A673 (cell line): ENCODE measurements around the gene LRCOL1. TPM values are rescaled to one million over a fixed set of nuclear protein-coding genes. Genes with fewer than 3 reads are reported as not detected.

Experiments used
- BruUV-seq: library from RNA; stranded (reverse); fragments of 400-500 nt; replicated peaks from 2 replicates; lab custom pipeline; 2021; lab: Mats Ljungman, UMichigan
- CTCF ChIA-PET: fragments of 300-600 bp; sonication (Branson Sonifier 250); formaldehyde crosslinking; loops from one replicate; lab custom pipeline; 2022; ENCODE audit warnings: antibody characterized with exemption; lab: Charles Lee
- POLR2A ChIA-PET: fragments of 300-600 bp; sonication (Branson Sonifier 250); formaldehyde crosslinking; loops from one replicate; lab custom pipeline; 2022; ENCODE audit warnings: antibody characterized with exemption; ENCODE audit not compliant: low non-redundant PET; lab: Charles Lee
- DNase-seq: peaks from one replicate; pipeline ENCODE4 v3.0.0-alpha.2; 2015; ENCODE audit warnings: low spot score
- H3K27ac ChIP-seq: fragments of 200-600 bp; sonication (generic); 2 replicates; pipeline ENCODE4 v1.5.1; 2016; ENCODE audit warnings: mixed run types, low read depth, mild to moderate bottlenecking, mixed read lengths, antibody characterized with exemption, low read length; ENCODE audit not compliant: poor library complexity, severe bottlenecking
- H3K27me3 ChIP-seq: fragments of 200-600 bp; sonication (generic); replicated peaks from 2 replicates; pipeline ENCODE4 v1.6.1; 2017; ENCODE audit warnings: mixed run types, low read depth, mild to moderate bottlenecking, mixed read lengths, antibody characterized with exemption, low read length; ENCODE audit not compliant: insufficient read depth, poor library complexity
- H3K36me3 ChIP-seq: fragments of 200-600 bp; sonication (generic); 2 replicates; pipeline ENCODE4 v1.6.1; 2016; ENCODE audit warnings: mixed run types, mild to moderate bottlenecking, mixed read lengths, antibody characterized with exemption, low read length; ENCODE audit not compliant: insufficient read depth, poor library complexity, severe bottlenecking
- H3K4me1 ChIP-seq: fragments of 200-600 bp; sonication (generic); 2 replicates; pipeline ENCODE4 v1.6.1; 2017; ENCODE audit warnings: mixed run types, mild to moderate bottlenecking, mixed read lengths, antibody characterized with exemption, low read length; ENCODE audit not compliant: insufficient read depth, poor library complexity, severe bottlenecking
- H3K4me3 ChIP-seq: fragments of 200-600 bp; sonication (generic); 2 replicates; pipeline ENCODE4 v1.5.1; 2016; ENCODE audit warnings: low read depth, mixed run types, mild to moderate bottlenecking, mixed read lengths, low read length; ENCODE audit not compliant: poor library complexity, severe bottlenecking
- H3K9me3 ChIP-seq: fragments of 200-600 bp; sonication (generic); 2 replicates; pipeline ENCODE4 v1.6.1; 2016; ENCODE audit warnings: mixed run types, low read depth, mild to moderate bottlenecking, mixed read lengths, antibody characterized with exemption, low read length; ENCODE audit not compliant: poor library complexity, severe bottlenecking
- EZH2 ChIP-seq: fragments of 200-600 bp; sonication (generic); IDR thresholded peaks from 2 replicates; pipeline ENCODE4 v1.6.1; 2017; ENCODE audit warnings: borderline replicate concordance, low read depth, mild to moderate bottlenecking, mixed read lengths, antibody characterized with exemption, low read length; ENCODE audit not compliant: poor library complexity, severe bottlenecking
- intact Hi-C: fragments of 100-400 bp; cut with micrococcal nuclease; formaldehyde crosslinking; loops from one replicate; pipeline ENCODE4 v1.10.0; 2022; ENCODE audit not compliant: unreplicated experiment
- total RNA-seq: library from RNA; stranded (reverse); gene quantifications from 2 replicates; pipeline ENCODE4 v1.2.3, GENCODE V29; 2021
- TF ChIP-seq, protein P1 (sequence below): fragments of 300-800, 200-600 bp; sonication (generic); conservative IDR thresholded peaks from 2 replicates; pipeline ENCODE4 v1.5.1; 2017; ENCODE audit warnings: low read depth, mild to moderate bottlenecking, antibody characterized with exemption, low read length, moderate library complexity, mixed read lengths

The LRCOL1 gene
- total RNA-seq, 1 experiment from 2014 or later = not detected

GRCh38 chr12:132606466-132606865 lies 3.9 kb downstream of the LRCOL1 start:
- peak; percentile 49 for DNase-seq
- intact Hi-C loops = no loop called here

DNA sequence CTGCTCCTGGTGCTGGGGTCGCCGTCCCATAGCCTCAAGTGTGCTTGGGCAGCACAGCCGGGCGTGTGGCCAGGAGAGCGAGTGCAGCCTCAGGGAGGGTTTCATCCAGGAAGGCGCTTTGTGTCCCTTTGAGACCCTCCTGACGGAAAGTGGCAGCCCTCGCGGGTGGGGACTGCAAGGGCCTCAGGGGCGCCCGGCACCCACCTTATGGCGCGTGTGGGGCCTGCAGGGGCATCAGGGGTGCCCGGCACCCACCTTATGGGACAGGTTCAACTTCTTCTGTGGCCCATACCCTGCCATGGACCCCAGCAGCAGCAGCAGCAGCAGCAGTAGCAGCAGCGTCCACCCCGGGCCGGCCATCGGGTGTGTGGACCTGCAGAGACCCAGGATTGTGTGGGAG lies 4.5 kb downstream of the LRCOL1 start:
- no TSS peak for BruUV-seq
- no peak for TF ChIP-seq EZH2
- TF ChIP-seq, protein P1, sequence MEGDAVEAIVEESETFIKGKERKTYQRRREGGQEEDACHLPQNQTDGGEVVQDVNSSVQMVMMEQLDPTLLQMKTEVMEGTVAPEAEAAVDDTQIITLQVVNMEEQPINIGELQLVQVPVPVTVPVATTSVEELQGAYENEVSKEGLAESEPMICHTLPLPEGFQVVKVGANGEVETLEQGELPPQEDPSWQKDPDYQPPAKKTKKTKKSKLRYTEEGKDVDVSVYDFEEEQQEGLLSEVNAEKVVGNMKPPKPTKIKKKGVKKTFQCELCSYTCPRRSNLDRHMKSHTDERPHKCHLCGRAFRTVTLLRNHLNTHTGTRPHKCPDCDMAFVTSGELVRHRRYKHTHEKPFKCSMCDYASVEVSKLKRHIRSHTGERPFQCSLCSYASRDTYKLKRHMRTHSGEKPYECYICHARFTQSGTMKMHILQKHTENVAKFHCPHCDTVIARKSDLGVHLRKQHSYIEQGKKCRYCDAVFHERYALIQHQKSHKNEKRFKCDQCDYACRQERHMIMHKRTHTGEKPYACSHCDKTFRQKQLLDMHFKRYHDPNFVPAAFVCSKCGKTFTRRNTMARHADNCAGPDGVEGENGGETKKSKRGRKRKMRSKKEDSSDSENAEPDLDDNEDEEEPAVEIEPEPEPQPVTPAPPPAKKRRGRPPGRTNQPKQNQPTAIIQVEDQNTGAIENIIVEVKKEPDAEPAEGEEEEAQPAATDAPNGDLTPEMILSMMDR = no peak

More at GRCh38 chr12:132606466-132606865, 3.9 kb downstream of the LRCOL1 start:
- CTCF ChIA-PET = interaction anchor here (0.6 kb wide), 1 partner anchor 12 kb away, joined by 4 read pairs; the partner anchor contains the start of gene P2RX2
- H3K27me3 ChIP-seq = peaks cover 20% of the 10 kb centered on the region
- H3K9me3 ChIP-seq = no peaks in the 10 kb centered on the region
- TF ChIP-seq, protein P1 = no peak
- TF ChIP-seq EZH2 = no peak
- no peaks in the 10 kb centered on the region for H3K36me3 ChIP-seq
- no TSS peak for BruUV-seq
- H3K4me1 ChIP-seq = peaks cover 7% of the 10 kb centered on the region
- H3K4me3 ChIP-seq = no peak overlapping the region
- POLR2A ChIA-PET = interaction anchor here (0.6 kb wide), 1 partner anchor 8 kb away, joined by 3 read pairs; no protein-coding TSS in a partner anchor
- no peak overlapping the region for H3K27ac ChIP-seq

GRCh38 chr12:132604668-132605441 lies 5.5 kb downstream of the LRCOL1 start:
- POLR2A ChIA-PET = no interaction called here
- CTCF ChIA-PET = no interaction called here
- no TSS peak for BruUV-seq

More for the DNA sequence above, 4.5 kb downstream of the LRCOL1 start:
- ChIA-PET CTCF (interaction anchor here (0.6 kb wide), 1 partner anchor 12 kb away, joined by 4 read pairs; the partner anchor contains the start of gene P2RX2), POLR2A (interaction anchor here (0.6 kb wide), 1 partner anchor 9 kb away, joined by 3 read pairs; no protein-coding TSS in a partner anchor)
- Histone ChIP-seq H3K36me3 (no peaks in the 10 kb centered on the region), H3K27ac (no peak overlapping the region), H3K4me3 (no peak overlapping the region), H3K27me3 (peaks cover 20% of the 10 kb centered on the region), H3K9me3 (no peaks in the 10 kb centered on the region), H3K4me1 (peaks cover 7% of the 10 kb centered on the region)
- no peak for DNase-seq
- intact Hi-C loops = no loop called here

More at GRCh38 chr12:132604668-132605441, 5.5 kb downstream of the LRCOL1 start:
- Histone ChIP-seq H3K4me1 (peaks cover 6% of the 10 kb centered on the region), H3K27me3 (peaks cover 20% of the 10 kb centered on the region), H3K27ac (no peak overlapping the region), H3K9me3 (no peaks in the 10 kb centered on the region), H3K36me3 (no peaks in the 10 kb centered on the region), H3K4me3 (no peak overlapping the region)
- no peak for DNase-seq
- no peak for TF ChIP-seq EZH2
- TF ChIP-seq, protein P1 = no peak
- intact Hi-C loops = no loop called here
